Activated T-cell treated with anti-CD3 and anti-CD28 coated beads, Interleukin-2, amount 50 U/mL, for 72 hours (primary cell): ENCODE measurements around the gene CLTB. TPM values are rescaled to one million over a fixed set of nuclear protein-coding genes. Genes with fewer than 3 reads are reported as not detected.
A peak's percentile ranks its signal among the peaks of the same experiment; 100 is the strongest.

Source experiments
- ATAC-seq, 2 donors: fragments of 150-1000 bp; cut with Tn5 transposase; replicated peaks in 1 of 2; 2 replicates each; pipeline ENCODE4 v1.10.0; 2021; ENCODE audit warnings: moderate library complexity in 2 of 2, mild to moderate bottlenecking in 1 of 2
- DNase-seq, 2 donors: peaks; one replicate each; pipeline ENCODE4 v3.0.0; 2021 to 2022; ENCODE audit warnings: mixed read lengths in 1 of 2
- H3K27ac Mint-ChIP-seq: one replicate; pipeline ENCODE4 v1.8.0; 2022; ENCODE audit warnings: mild to moderate bottlenecking, moderate library complexity, mixed read lengths
- H3K27me3 Mint-ChIP-seq: one replicate; pipeline ENCODE4 v1.8.0; 2022; ENCODE audit warnings: low read depth, mixed read lengths
- H3K36me3 Mint-ChIP-seq, 2 donors: one replicate each; pipeline ENCODE4 v1.8.0; 2022; ENCODE audit warnings: mixed read lengths in 2 of 2, mild to moderate bottlenecking in 1 of 2; ENCODE audit not compliant: insufficient read depth in 2 of 2
- H3K4me1 Mint-ChIP-seq: one replicate; pipeline ENCODE4 v1.8.0; 2022; ENCODE audit warnings: low read depth, mixed read lengths
- H3K4me3 Mint-ChIP-seq, 2 donors: one replicate each; pipeline ENCODE4 v1.8.0; 2022; ENCODE audit warnings: mild to moderate bottlenecking in 2 of 2, mixed read lengths in 2 of 2, moderate library complexity in 2 of 2
- H3K9me3 Mint-ChIP-seq, 2 donors: one replicate each; pipeline ENCODE4 v1.8.0; 2022; ENCODE audit warnings: mixed read lengths in 2 of 2
- total RNA-seq, 2 donors: library from RNA; stranded (reverse); gene quantifications; one replicate each; pipeline ENCODE4 v1.2.3, GENCODE V29; 2022

The CLTB gene
- total RNA-seq, 2 donors from 2014 or later, result 38.1 to 41.9 TPM

GRCh38 chr5:176407456-176408251 is 8.7 kb downstream of the CLTB start:
- ATAC-seq (no peak), DNase-seq (no peak)
- no peak overlapping the region for H3K27ac Mint-ChIP-seq
- no peak overlapping the region for H3K4me3 Mint-ChIP-seq
- H3K9me3 Mint-ChIP-seq, result no peaks in the 10 kb centered on the region
- peaks cover 0 to 2% of the 10 kb centered on the region in 2 donors for H3K36me3 Mint-ChIP-seq
- H3K27me3 Mint-ChIP-seq, result no peaks in the 10 kb centered on the region
- H3K4me1 Mint-ChIP-seq, result peaks cover 15% of the 10 kb centered on the region

- ATAC-seq (no peak), DNase-seq (no peak)
- H3K4me1 Mint-ChIP-seq, result peaks cover 5% of the 10 kb centered on the region
- H3K27me3 Mint-ChIP-seq, result no peaks in the 10 kb centered on the region
- no peak overlapping the region for H3K27ac Mint-ChIP-seq
- H3K4me3 Mint-ChIP-seq, result no peak overlapping the region
- no peaks in the 10 kb centered on the region for H3K36me3 Mint-ChIP-seq
- no peaks in the 10 kb centered on the region for H3K9me3 Mint-ChIP-seq
Measured at GRCh38 chr5:176406436-176407052, 9.8 kb downstream of the CLTB start.

- H3K27ac Mint-ChIP-seq, result no peak overlapping the region
- no peak overlapping the region for H3K4me3 Mint-ChIP-seq
- no peaks in the 10 kb centered on the region for H3K36me3 Mint-ChIP-seq
- no peak for ATAC-seq
- no peak for DNase-seq
- no peaks in the 10 kb centered on the region for H3K9me3 Mint-ChIP-seq
- H3K4me1 Mint-ChIP-seq, result no peaks in the 10 kb centered on the region
- H3K27me3 Mint-ChIP-seq, result no peaks in the 10 kb centered on the region
Measured at GRCh38 chr5:176405656-176406435, 10.5 kb downstream of the CLTB start.

- Mint-ChIP-seq H3K27me3 (no peaks in the 10 kb centered on the region), H3K4me3 (no peak overlapping the region), H3K9me3 (no peaks in the 10 kb centered on the region), H3K4me1 (no peaks in the 10 kb centered on the region), H3K27ac (no peak overlapping the region), H3K36me3 (peaks cover 0 to 3% of the 10 kb centered on the region in 2 donors)
- DNase-seq (no peak), ATAC-seq (no peak)
Measured at GRCh38 chr5:176401281-176402205, 14.8 kb downstream of the CLTB start.

GRCh38 chr5:176400382-176401156 is 15.8 kb downstream of the CLTB start:
- Mint-ChIP-seq H3K9me3 (no peaks in the 10 kb centered on the region), H3K27me3 (no peaks in the 10 kb centered on the region), H3K36me3 (peaks cover 0 to 3% of the 10 kb centered on the region in 2 donors), H3K4me3 (no peak overlapping the region), H3K4me1 (no peaks in the 10 kb centered on the region), H3K27ac (no peak overlapping the region)
- ATAC-seq (no peak), DNase-seq (no peak)

GRCh38 chr5:176397736-176398420 is 18.5 kb downstream of the CLTB start:
- Mint-ChIP-seq H3K4me1 (no peaks in the 10 kb centered on the region), H3K27ac (no peak overlapping the region), H3K4me3 (no peak overlapping the region), H3K9me3 (no peaks in the 10 kb centered on the region), H3K36me3 (peaks cover 0 to 3% of the 10 kb centered on the region in 2 donors), H3K27me3 (no peaks in the 10 kb centered on the region)
- no peak for ATAC-seq
- no peak for DNase-seq

- Mint-ChIP-seq H3K4me1 (no peaks in the 10 kb centered on the region), H3K4me3 (no peak overlapping the region), H3K27me3 (no peaks in the 10 kb centered on the region), H3K9me3 (no peaks in the 10 kb centered on the region), H3K27ac (no peak overlapping the region), H3K36me3 (peaks cover 0 to 3% of the 10 kb centered on the region in 2 donors)
- no peak for ATAC-seq
- no peak for DNase-seq
Measured at GRCh38 chr5:176396330-176396729, 20.0 kb downstream of the CLTB start.

GRCh38 chr5:176394881-176395675 is 21.3 kb downstream of the CLTB start:
- DNase-seq (no peak), ATAC-seq (no peak)
- Mint-ChIP-seq H3K36me3 (peaks cover 0 to 6% of the 10 kb centered on the region in 2 donors), H3K4me1 (no peaks in the 10 kb centered on the region), H3K27me3 (no peaks in the 10 kb centered on the region), H3K27ac (peak overlapping the region; percentile 42), H3K4me3 (no peak overlapping the region), H3K9me3 (no peaks in the 10 kb centered on the region)

GRCh38 chr5:176394096-176394495 is 22.2 kb downstream of the CLTB start:
- DNase-seq (no peak), ATAC-seq (no peak)
- no peaks in the 10 kb centered on the region for H3K27me3 Mint-ChIP-seq
- no peak overlapping the region for H3K4me3 Mint-ChIP-seq
- H3K36me3 Mint-ChIP-seq, result peaks cover 0 to 7% of the 10 kb centered on the region in 2 donors
- H3K9me3 Mint-ChIP-seq, result no peaks in the 10 kb centered on the region
- peaks cover 5% of the 10 kb centered on the region for H3K4me1 Mint-ChIP-seq
- H3K27ac Mint-ChIP-seq, result no peak overlapping the region

GRCh38 chr5:176392526-176392925 is 23.8 kb downstream of the CLTB start:
- no peaks in the 10 kb centered on the region for H3K9me3 Mint-ChIP-seq
- H3K4me3 Mint-ChIP-seq, result no peak overlapping the region
- H3K27me3 Mint-ChIP-seq, result no peaks in the 10 kb centered on the region
- peaks cover 7 to 9% of the 10 kb centered on the region in 2 donors for H3K36me3 Mint-ChIP-seq
- DNase-seq, result no peak
- H3K4me1 Mint-ChIP-seq, result peaks cover 10% of the 10 kb centered on the region
- ATAC-seq, result no peak
- peak overlapping the region; percentile 68 for H3K27ac Mint-ChIP-seq

GRCh38 chr5:176391999-176392398 is 24.3 kb downstream of the CLTB start:
- no peaks in the 10 kb centered on the region for H3K9me3 Mint-ChIP-seq
- no peak for ATAC-seq
- peaks cover 7 to 10% of the 10 kb centered on the region in 2 donors for H3K36me3 Mint-ChIP-seq
- H3K4me1 Mint-ChIP-seq, result peaks cover 15% of the 10 kb centered on the region
- no peaks in the 10 kb centered on the region for H3K27me3 Mint-ChIP-seq
- H3K27ac Mint-ChIP-seq, result peak overlapping the region; percentile 68
- no peak for DNase-seq
- H3K4me3 Mint-ChIP-seq, result no peak overlapping the region
